ENCODE results near the gene KCNJ5.

Gene KCNJ5

DNA sequence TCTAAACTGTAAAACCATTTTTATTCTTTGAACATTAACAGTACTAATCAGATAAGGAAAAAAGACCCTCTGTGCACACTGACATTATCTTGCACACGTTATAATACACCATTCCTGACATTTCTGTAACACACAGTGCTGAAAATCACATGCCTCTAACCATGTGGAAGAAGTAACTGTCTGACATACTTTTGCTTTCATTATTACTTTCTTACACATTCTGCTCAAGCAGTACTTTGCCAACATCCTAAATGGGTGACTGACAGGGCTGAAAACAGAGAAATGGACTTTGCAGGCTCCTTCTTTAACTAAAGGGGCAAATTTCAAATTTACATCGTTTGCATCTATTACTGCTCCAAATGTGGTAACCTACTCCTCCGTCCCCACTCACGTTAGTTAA lies 74.3 kb downstream of the KCNJ5 start:
- no peak for TF ChIP-seq CTCF (IDR thresholded peaks at IDR 0.05)

- no peak for TF ChIP-seq CTCF (IDR thresholded peaks at IDR 0.05)
These were observed 76.4 kb downstream of the KCNJ5 start for GRCh38 chr11:128967578-128967977.

DNA sequence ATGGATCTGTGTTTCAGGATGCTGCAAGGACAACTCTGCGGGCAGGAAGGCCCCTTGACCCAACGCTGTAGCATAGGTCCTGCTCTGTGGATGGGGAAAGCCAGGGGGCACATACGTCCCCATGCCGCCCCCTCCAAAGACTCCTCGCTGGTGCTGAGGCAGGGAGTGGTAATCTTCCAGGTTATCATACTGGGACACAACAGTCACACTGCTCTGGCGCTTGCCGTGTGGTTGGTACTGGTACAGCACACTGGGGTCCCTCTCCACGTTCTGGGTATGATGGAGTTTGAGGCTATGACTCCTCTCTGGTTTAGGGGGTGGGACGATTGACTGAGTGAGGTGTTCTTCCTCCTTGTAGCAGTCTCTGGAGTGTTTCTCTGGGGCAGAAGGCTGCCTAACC lies 77.8 kb downstream of the KCNJ5 start:
- TF ChIP-seq CTCF (IDR thresholded peaks at IDR 0.05), result no peak
